C4-2B (cell line): ENCODE data around the gene TMEM145.

ENCODE experiments used
- ZFX ChIP-seq: fragments of 450-650 bp; IDR thresholded peaks from 2 replicates; pipeline ENCODE4 v1.6.1; 2017
- TF ChIP-seq, protein P1 (sequence below): fragments of 450-650 bp; conservative IDR thresholded peaks from 2 replicates; pipeline ENCODE4 v1.5.1; 2017; ENCODE audit warnings: mild to moderate bottlenecking

- TF ChIP-seq, protein P1, sequence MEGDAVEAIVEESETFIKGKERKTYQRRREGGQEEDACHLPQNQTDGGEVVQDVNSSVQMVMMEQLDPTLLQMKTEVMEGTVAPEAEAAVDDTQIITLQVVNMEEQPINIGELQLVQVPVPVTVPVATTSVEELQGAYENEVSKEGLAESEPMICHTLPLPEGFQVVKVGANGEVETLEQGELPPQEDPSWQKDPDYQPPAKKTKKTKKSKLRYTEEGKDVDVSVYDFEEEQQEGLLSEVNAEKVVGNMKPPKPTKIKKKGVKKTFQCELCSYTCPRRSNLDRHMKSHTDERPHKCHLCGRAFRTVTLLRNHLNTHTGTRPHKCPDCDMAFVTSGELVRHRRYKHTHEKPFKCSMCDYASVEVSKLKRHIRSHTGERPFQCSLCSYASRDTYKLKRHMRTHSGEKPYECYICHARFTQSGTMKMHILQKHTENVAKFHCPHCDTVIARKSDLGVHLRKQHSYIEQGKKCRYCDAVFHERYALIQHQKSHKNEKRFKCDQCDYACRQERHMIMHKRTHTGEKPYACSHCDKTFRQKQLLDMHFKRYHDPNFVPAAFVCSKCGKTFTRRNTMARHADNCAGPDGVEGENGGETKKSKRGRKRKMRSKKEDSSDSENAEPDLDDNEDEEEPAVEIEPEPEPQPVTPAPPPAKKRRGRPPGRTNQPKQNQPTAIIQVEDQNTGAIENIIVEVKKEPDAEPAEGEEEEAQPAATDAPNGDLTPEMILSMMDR = no peak
- TF ChIP-seq ZFX = no peak
Measured at GRCh38 chr19:42323473-42323851, 10.4 kb downstream of the TMEM145 start.
